Osteoblast (primary cell): Measurements from ENCODE around the gene CD6. TPM values are rescaled to one million over a fixed set of nuclear protein-coding genes. Genes with fewer than 3 reads are reported as not detected.

Experiments
- DNase-seq: peaks from one replicate; pipeline ENCODE4 v3.0.0; 2011; ENCODE audit warnings: low spot score, mixed read lengths; ENCODE audit not compliant: insufficient read length; ENCODE audit errors: missing footprints
- H2AFZ ChIP-seq: 2 replicates; pipeline ENCODE4 v1.6.0; 2011; ENCODE audit warnings: mild to moderate bottlenecking, low read length
- H3K27ac ChIP-seq: 2 replicates; pipeline ENCODE4 v1.5.1; 2011; ENCODE audit warnings: mild to moderate bottlenecking, low read depth, low read length, moderate library complexity
- H3K27me3 ChIP-seq: 2 replicates; pipeline ENCODE4 v1.6.0; 2012; ENCODE audit warnings: mild to moderate bottlenecking, control low read depth, inconsistent platforms, low read length, moderate library complexity; ENCODE audit not compliant: insufficient read depth
- H3K36me3 ChIP-seq: 2 replicates; pipeline ENCODE4 v1.5.1; 2011; ENCODE audit warnings: mild to moderate bottlenecking, low read length, control low read depth, moderate library complexity; ENCODE audit not compliant: insufficient read depth
- H3K4me1 ChIP-seq: 2 replicates; pipeline ENCODE4 v1.5.1; 2011; ENCODE audit warnings: mild to moderate bottlenecking, low read length, control low read depth, moderate library complexity; ENCODE audit not compliant: insufficient read depth
- H3K4me2 ChIP-seq: 2 replicates; pipeline ENCODE4 v1.6.0; 2011; ENCODE audit warnings: mild to moderate bottlenecking, low read length; ENCODE audit not compliant: insufficient read depth
- H3K4me3 ChIP-seq: fragments of 200-600 bp; sonication (generic); 3 replicates; pipeline ENCODE4 v1.5.1; 2012; ENCODE audit warnings: mild to moderate bottlenecking, low read length, inconsistent platforms; ENCODE audit not compliant: insufficient read depth
- H3K79me2 ChIP-seq: 2 replicates; pipeline ENCODE4 v1.6.0; 2012; ENCODE audit warnings: mild to moderate bottlenecking, low read length, control low read depth, inconsistent platforms; ENCODE audit not compliant: insufficient read depth
- H3K9me3 ChIP-seq: 2 replicates; pipeline ENCODE4 v1.5.1; 2011; ENCODE audit warnings: low read depth, low read length, control low read depth
- H4K20me1 ChIP-seq: 2 replicates; pipeline ENCODE4 v1.6.0; 2012; ENCODE audit warnings: mild to moderate bottlenecking, low read length, control low read depth; ENCODE audit not compliant: insufficient read depth
- CTCF ChIP-seq: IDR thresholded peaks from 2 replicates; pipeline ENCODE4 v1.5.1; 2011; ENCODE audit warnings: mild to moderate bottlenecking, low read depth, low read length, moderate library complexity; ENCODE audit errors: extremely low read depth
- total RNA-seq: library from RNA; depleted of rRNA; stranded (reverse); fragments of >200 nt; gene quantifications from 2 replicates; pipeline ENCODE4 v1.2.3, GENCODE V29; 2012

Gene CD6
- total RNA-seq, 1 donor, result not detected

GRCh38 chr11:60934790-60935605, 36.5 kb upstream of the CD6 start:
- Histone ChIP-seq H3K27me3 (no peaks in the 10 kb centered on the region), H3K27ac (no peak overlapping the region), H4K20me1 (no peaks in the 10 kb centered on the region), H3K4me2 (no peak overlapping the region), H2AFZ (no peak overlapping the region), H3K4me1 (no peaks in the 10 kb centered on the region), H3K36me3 (peaks cover 5% of the 10 kb centered on the region), H3K79me2 (no peaks in the 10 kb centered on the region), H3K9me3 (no peaks in the 10 kb centered on the region), H3K4me3 (no peak overlapping the region)
- TF ChIP-seq CTCF, result no peak
- DNase-seq, result peak; percentile 83

- no peaks in the 10 kb centered on the region for H4K20me1 ChIP-seq
- no peaks in the 10 kb centered on the region for H3K4me1 ChIP-seq
- no peaks in the 10 kb centered on the region for H3K79me2 ChIP-seq
- peak; percentile 76 for DNase-seq
- no peaks in the 10 kb centered on the region for H3K27me3 ChIP-seq
- no peak overlapping the region for H3K4me3 ChIP-seq
- no peaks in the 10 kb centered on the region for H3K9me3 ChIP-seq
- H3K27ac ChIP-seq, result no peak overlapping the region
- no peak overlapping the region for H3K4me2 ChIP-seq
- peaks cover 5% of the 10 kb centered on the region for H3K36me3 ChIP-seq
- no peak overlapping the region for H2AFZ ChIP-seq
- TF ChIP-seq CTCF, result no peak
Observed at GRCh38 chr11:60935676-60936442, 35.6 kb upstream of the CD6 start.

GRCh38 chr11:60936467-60937143, 34.9 kb upstream of the CD6 start:
- Histone ChIP-seq H3K9me3 (no peaks in the 10 kb centered on the region), H4K20me1 (no peaks in the 10 kb centered on the region), H3K4me2 (no peak overlapping the region), H3K27ac (no peak overlapping the region), H3K79me2 (no peaks in the 10 kb centered on the region), H3K36me3 (peaks cover 5% of the 10 kb centered on the region), H3K4me1 (no peaks in the 10 kb centered on the region), H2AFZ (no peak overlapping the region), H3K4me3 (no peak overlapping the region), H3K27me3 (no peaks in the 10 kb centered on the region)
- no peak for TF ChIP-seq CTCF
- DNase-seq, result peak; percentile 80
